Measurements from ENCODE around the gene GPR183.

Gene GPR183

DNA sequence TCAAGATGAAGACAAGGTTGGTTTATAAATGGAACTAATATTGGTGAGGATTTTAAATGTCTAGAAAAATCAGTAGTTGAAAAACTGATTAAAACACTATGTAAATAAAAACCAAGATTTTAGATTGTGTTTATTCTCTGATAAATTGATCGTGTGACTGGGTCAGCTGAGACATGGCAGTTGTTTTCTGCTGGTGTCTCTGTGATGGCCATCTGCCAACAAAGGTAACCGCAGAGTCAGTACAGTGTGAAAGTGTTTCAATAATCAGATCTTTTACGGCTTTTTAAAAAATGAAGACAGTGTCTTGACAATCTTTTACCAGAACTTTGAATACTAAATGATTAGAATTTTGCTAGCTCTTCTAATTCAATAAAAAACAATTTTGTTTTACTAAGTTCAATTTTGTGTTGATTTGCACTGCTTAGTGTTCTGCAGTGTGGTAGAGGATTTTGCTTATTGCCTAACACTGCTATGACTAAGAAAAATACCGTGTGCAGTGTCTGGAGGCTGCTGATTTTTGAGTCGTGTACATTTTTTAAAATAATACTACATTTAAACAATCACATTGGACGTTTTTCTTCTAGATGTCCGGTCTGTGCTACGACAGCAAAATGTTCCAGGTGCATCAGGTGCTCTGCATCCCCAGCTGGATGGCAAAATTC lies 32.7 kb upstream of the GPR183 start:
- H3K4me3 ChIP-seq (ENCODE audit: low read depth, low read length): no peak overlapping the region
- H3K9me3 ChIP-seq (ENCODE audit: control insufficient read depth, insufficient read depth, low read depth, low read length): no peaks in the 10 kb centered on the region
- H3K27ac ChIP-seq (ENCODE audit: extremely low read depth, low read depth, low read length): no peak overlapping the region
- peaks cover 0 to 28% of the 10 kb centered on the region in 2 experiments; a peak in 1 of 3 replicates for H3K36me3 ChIP-seq (ENCODE audit: control insufficient read depth in 2 of 2, insufficient read depth in 1 of 2, low read length in 2 of 2)
- ChIA-PET POLR2A (no interaction called here), CTCF (no interaction called here)
- H3K4me1 ChIP-seq (ENCODE audit: control insufficient read depth, insufficient read depth, low read length): no peaks in the 10 kb centered on the region; the same call in 1 of the 2 replicates
- TF ChIP-seq ZBTB11 (tag by site-specific recombination; conservative IDR thresholded peaks at IDR 0.05; ENCODE audit: low read depth): no peak
- TF ChIP-seq WT1 (tag by site-specific recombination; IDR thresholded peaks at IDR 0.05): no peak
- TF ChIP-seq ZNF514 (tag by site-specific recombination; IDR thresholded peaks at IDR 0.05): no peak
- TF ChIP-seq, protein P1, sequence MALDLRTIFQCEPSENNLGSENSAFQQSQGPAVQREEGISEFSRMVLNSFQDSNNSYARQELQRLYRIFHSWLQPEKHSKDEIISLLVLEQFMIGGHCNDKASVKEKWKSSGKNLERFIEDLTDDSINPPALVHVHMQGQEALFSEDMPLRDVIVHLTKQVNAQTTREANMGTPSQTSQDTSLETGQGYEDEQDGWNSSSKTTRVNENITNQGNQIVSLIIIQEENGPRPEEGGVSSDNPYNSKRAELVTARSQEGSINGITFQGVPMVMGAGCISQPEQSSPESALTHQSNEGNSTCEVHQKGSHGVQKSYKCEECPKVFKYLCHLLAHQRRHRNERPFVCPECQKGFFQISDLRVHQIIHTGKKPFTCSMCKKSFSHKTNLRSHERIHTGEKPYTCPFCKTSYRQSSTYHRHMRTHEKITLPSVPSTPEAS (tag by site-specific recombination; IDR thresholded peaks at IDR 0.05): no peak
- TF ChIP-seq MEIS1 (CRISPR knock-in tag; IDR thresholded peaks at IDR 0.05; ENCODE audit: borderline replicate concordance): no peak
- no peak for TF ChIP-seq ZNF548 (tag by site-specific recombination; IDR thresholded peaks at IDR 0.05)
- TF ChIP-seq MZF1 (tag by site-specific recombination; IDR thresholded peaks at IDR 0.05; ENCODE audit: borderline replicate concordance): no peak
- TF ChIP-seq ZNF211 (tag by site-specific recombination; IDR thresholded peaks at IDR 0.05; ENCODE audit: low read depth): no peak
- TF ChIP-seq ZNF555 (tag by site-specific recombination; conservative IDR thresholded peaks at IDR 0.05): no peak
- no peak for TF ChIP-seq ZNF704 (tag by site-specific recombination; IDR thresholded peaks at IDR 0.05)
- TF ChIP-seq, protein P2, sequence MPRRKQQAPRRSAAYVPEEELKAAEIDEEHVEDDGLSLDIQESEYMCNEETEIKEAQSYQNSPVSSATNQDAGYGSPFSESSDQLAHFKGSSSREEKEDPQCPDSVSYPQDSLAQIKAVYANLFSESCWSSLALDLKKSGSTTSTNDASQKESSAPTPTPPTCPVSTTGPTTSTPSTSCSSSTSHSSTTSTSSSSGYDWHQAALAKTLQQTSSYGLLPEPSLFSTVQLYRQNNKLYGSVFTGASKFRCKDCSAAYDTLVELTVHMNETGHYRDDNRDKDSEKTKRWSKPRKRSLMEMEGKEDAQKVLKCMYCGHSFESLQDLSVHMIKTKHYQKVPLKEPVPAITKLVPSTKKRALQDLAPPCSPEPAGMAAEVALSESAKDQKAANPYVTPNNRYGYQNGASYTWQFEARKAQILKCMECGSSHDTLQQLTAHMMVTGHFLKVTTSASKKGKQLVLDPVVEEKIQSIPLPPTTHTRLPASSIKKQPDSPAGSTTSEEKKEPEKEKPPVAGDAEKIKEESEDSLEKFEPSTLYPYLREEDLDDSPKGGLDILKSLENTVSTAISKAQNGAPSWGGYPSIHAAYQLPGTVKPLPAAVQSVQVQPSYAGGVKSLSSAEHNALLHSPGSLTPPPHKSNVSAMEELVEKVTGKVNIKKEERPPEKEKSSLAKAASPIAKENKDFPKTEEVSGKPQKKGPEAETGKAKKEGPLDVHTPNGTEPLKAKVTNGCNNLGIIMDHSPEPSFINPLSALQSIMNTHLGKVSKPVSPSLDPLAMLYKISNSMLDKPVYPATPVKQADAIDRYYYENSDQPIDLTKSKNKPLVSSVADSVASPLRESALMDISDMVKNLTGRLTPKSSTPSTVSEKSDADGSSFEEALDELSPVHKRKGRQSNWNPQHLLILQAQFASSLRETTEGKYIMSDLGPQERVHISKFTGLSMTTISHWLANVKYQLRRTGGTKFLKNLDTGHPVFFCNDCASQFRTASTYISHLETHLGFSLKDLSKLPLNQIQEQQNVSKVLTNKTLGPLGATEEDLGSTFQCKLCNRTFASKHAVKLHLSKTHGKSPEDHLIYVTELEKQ (tag by site-specific recombination; IDR thresholded peaks at IDR 0.05; ENCODE audit: borderline replicate concordance): no peak
- no peak for TF ChIP-seq ZNF174 (tag by site-specific recombination; IDR thresholded peaks at IDR 0.05)
- TF ChIP-seq ZBTB17 (tag by site-specific recombination; IDR thresholded peaks at IDR 0.05): no peak
- TF ChIP-seq KLF17 (tag by site-specific recombination; IDR thresholded peaks at IDR 0.05): no peak
- TF ChIP-seq ZNF76 (tag by site-specific recombination; IDR thresholded peaks at IDR 0.05; ENCODE audit: borderline replicate concordance, low read depth): no peak
- no peak for TF ChIP-seq ZBTB21 (tag by site-specific recombination; IDR thresholded peaks at IDR 0.05)
- no peak for TF ChIP-seq ZNF501 (tag by site-specific recombination; IDR thresholded peaks at IDR 0.05)
- TF ChIP-seq, protein P3, sequence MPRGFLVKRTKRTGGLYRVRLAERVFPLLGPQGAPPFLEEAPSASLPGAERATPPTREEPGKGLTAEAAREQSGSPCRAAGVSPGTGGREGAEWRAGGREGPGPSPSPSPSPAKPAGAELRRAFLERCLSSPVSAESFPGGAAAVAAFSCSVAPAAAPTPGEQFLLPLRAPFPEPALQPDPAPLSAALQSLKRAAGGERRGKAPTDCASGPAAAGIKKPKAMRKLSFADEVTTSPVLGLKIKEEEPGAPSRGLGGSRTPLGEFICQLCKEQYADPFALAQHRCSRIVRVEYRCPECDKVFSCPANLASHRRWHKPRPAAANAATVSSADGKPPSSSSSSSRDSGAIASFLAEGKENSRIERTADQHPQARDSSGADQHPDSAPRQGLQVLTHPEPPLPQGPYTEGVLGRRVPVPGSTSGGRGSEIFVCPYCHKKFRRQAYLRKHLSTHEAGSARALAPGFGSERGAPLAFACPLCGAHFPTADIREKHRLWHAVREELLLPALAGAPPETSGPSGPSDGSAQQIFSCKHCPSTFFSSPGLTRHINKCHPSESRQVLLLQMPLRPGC (tag by site-specific recombination; IDR thresholded peaks at IDR 0.05): no peak
- TF ChIP-seq ZNF677 (tag by site-specific recombination; IDR thresholded peaks at IDR 0.05): no peak
- no peak for TF ChIP-seq ELK4 (IDR thresholded peaks at IDR 0.05; ENCODE audit: borderline replicate concordance, low read depth, low read length)
